Measurements from ENCODE around the gene EDAR.
A peak's percentile ranks its signal among the peaks of the same experiment; 100 is the strongest.

EDAR gene

DNA sequence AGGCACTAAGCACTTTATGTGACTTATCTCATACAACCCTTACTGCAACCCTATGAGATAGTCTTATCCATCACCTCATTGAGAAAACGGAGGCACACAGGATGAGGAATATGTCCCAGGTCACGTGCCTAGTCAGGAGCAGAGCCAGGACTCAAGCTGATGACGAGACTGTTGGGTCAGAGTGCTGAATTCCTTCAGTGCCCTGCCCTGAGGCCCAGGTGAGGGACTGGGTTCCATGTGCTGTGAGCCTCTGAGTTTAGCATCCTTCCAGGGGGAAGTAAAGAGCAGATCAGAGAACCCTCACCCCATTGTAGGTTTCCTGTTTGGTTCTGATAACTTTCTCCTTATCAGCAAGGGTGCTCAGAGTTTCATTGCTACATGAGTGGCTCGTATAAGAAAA lies 11.7 kb upstream of the EDAR start:
- no peak for DNase-seq

DNA sequence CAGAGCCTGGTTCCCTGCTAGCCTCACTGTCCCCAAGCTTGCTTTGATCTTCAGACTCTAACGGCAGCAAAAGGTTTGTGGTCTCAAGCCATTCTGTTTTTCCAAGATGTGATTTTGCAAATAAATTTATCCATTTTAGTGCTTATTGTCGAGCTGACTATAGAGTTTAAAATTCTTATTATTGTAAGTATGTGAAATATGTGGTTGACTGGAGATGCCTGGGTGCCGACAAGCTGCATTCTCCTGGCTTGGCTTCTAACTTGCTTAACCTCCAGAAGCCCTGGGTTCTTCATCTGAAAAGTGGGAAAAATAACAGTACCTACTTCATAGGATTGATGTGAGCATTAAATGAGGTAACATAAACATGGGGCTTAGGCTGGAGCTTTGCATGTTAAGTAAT lies 9.9 kb upstream of the EDAR start:
- DNase-seq, result no peak

DNA sequence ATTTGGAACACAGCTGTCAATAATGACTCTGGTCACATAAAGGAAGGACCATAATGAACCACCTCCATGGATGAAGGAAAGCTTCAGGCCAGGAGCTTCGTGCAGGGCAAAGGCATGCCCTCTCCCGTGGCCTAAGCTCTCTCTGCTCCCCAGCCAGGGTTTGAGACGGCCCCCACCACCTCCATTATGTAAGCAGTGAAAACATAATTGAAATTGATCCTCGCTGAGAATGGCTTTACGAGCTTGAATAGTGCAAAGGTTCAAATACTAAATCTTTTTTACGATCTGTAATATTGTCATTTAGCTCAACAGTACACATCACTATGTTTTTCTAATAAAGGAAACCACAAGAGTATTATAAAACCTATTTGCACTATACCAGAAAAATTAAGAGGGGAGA lies 5.2 kb upstream of the EDAR start:
- DNase-seq, result no peak

DNA sequence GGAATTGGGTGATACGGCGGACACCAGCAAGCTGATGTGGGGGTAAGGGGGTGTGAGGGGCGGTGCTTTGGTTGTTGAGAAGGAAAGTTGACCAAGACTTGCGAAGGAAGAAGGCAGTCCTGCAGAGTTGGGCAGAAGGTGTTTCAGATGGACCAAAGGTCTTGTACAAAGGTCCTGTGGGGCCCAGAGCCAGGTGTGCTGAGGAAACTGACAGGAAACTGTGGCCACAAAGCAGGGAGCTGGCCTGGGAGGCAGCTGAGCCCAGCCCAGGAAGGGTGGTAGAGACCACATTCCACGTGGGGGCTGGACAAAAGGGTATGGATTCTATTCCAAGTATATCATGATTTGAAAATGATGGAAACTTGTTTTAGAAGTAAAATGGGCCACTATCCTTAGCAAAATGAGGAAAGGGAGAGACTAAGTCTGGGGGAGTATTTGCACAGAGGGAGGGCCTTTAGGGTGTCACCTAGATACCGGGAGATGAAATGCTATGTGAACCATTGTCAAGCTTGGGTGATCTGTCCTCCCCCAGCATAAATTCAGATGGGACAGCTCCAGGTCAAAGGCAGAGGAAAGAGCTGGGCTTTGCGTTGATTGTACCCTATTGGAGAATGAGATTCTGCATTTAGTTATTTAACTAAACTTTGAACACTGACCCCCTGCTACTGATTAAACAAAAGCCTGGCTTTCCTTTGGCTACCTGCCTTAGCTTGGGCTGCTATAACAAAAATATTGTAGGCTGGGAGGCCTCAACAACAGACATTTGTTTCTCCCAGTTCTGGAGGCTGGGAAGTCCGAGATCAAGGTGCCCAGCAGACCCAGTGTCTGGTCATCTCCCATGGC lies 4.3 kb upstream of the EDAR start:
- DNase-seq, result no peak

DNA sequence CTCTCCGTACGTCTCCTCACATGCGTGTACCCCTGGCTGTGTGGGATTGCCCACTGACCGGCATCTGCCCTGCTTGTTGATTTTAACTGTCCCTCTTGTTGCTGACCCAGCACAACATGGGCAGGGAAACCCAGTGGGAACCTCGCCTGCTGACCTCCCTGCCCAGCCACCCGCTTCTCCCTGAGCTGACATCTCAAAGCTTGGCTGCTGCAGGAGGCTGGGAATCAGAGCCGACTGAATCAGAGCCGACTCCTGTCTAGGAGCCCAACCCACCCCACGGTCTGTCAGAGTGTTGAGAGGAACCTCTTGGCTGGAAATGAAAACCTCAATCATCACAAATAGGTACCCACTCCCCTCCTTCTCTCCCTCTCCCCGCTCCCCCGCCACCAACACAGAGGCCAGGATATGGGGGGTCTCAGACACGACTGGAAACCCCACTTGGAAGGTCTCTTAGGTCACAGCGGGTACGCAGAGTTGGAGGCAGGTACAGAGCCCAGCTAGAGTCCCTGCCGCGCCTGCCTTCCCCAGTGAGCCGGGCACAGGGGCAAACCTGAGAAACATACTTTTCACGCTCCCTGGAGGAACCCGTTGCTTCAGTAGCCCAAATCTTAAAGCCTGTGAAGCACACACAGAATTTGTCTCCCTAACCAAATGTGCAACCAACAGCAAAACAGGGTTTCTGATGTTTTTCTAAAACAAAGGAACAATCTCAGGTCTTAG lies 784 bp downstream of the EDAR start:
- no peak for DNase-seq

DNA sequence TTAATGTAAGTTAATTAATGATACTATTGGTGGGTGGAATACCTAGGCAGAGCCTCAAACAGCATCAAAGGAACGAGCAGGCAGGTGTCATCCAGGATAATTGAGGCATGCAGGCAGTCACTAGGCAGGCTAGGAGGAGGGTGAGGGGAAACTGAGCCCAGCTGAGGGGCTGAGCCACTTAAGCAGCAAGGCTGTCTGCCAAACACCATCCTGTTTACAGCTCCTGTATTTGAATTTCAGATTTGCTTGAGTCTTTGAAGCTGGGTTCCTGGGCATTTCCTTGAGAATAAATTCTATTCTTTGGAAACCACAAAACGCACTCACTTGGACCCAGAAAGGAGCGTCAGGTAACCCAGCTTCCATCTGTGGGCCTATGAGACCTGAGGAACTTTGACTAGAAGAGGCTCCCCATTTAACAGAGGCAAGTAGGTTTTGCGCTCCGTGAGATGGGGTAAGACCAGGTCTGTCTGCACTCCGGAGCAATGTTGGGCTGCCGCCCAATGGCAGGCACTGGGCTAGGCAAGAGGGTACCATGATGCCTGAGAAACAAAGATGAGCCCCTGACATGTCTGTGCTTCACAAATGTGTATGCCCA lies 2.0 kb downstream of the EDAR start:
- DNase-seq, result no peak

DNA sequence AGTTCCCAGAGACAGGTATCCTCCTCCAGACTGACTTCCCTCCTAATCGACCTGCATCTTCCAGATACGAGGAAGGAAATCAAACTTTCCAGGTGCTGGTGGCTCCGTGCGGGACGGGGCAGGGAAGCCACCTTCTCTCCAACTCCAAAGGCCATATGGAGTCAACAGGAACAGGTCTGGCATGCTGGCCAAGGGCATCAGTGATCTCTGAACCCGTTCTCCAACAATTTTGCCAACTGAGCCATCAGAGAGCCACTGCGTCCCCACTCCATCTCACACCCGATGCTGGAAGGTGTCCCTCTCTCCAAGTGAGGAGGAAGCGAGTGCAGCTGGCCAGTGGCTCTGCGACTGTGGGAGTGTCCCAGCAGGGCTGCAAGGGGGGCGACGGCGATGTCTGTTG lies 5.4 kb downstream of the EDAR start:
- DNase-seq, result no peak

DNA sequence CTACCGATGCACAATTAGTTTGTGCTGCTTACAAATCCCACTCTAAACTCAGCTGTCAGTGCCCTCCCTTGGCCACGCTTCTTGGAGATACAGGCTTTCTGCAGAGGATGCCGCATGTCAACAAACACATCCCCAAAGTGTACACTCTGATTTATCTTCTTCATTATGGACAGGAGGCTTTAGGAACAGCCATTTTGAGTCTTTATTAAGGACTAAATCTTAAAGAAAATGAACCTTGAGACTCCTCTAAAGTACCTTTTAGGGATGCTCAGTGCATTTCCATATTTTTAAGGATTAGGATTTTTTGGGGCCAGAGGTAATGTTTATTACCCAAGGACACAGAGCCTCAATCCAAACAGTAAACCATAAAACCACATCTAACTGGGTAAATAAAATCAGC lies 6.0 kb downstream of the EDAR start:
- no peak for DNase-seq

DNA sequence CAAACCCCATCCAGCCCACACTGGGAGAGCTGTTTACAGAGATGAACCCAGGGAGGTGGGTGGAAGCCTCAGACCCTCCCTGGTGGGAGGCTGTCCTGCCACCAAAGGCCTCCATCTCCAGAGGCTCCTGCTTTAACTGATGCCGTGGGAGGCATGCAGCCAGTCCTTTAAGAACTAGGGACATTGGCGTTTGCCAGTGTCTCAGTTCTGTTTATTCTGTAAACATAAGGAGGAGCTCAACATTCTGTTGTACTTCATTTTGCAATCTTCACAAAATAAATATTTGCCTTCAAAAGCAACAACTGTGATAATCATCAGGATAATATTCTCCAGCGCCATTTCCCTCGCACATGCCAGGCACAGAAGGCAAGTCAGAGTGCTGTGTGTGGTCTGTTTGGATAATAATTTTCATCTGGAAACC lies 6.8 kb downstream of the EDAR start:
- DNase-seq, result peak; percentile 32

DNA sequence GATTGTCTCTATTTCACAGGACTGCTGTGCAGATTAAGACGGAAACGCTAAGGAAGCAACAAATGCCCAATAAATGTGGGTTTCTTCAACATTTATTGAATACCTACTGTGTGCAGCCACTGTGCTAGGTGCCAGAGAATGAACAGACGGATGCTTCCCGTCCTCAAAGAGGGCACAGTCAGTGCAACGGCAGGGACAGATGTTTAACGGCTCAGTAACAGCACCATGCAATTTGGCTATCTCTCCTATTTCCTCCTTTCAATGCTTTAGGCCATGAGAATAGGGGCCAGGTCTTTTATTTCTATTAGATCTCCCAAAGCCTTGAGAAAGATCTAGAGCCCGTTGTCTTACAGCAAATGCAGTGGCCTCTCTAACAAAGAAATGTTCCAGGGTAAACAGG lies 7.2 kb downstream of the EDAR start:
- no peak for DNase-seq

DNA sequence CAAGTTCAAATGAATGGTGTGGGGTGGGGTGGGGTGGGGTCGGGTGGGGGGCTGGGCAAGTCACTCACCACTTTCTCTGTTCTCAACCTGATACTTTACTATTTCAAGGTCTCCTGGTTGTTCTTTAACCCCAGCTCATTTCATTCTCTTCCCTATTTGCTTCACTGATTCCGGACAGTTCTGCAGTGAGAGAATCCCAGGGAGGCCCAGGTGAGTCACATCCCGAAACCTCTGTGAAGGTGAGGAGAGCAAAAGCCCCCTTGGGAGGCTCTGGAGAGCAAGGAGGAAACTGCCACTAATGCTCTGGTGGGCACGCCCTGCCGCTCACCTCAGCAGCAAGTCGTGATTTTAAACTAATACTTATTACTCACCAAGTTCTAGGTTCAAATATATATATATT lies 8.9 kb downstream of the EDAR start:
- DNase-seq, result no peak

DNA sequence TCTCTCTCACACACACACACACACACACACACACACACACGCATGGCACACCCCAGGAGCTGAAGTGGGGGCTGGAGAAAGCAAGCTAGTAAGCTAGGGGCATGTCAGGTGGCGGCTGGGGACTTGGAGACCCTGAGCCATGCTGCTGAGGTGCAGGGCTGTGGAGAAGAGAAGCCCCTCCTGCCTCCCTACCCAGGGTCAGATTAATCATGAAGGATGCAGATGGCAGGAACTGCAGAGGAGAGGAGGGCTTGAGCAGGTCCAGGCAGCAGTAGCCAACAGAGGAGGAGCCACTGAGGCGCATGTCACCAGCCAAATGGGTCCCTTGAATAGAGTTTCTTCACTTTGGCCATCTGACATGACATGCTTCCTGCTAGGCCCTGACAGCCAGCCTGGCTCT lies 9.6 kb downstream of the EDAR start:
- DNase-seq, result no peak

DNA sequence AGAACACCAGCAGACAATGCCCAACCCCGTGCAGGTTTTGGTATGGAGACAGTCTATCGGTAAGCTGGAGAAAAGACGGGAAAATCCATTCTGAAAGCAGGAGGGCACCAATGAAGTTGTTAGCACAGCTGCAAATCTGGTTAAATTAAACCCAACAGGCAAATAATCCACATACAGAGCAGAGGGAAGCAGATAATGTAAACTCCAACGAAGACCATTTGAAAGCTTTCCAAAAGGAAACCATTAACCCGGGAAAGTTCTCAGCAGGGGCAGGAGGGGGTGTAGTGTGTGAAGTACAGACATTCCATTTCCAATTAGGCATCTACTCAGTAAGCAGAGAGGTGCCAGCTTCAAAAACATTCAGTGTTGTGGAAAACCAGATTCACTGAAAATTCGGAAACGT lies 10.3 kb downstream of the EDAR start:
- DNase-seq, result no peak

DNA sequence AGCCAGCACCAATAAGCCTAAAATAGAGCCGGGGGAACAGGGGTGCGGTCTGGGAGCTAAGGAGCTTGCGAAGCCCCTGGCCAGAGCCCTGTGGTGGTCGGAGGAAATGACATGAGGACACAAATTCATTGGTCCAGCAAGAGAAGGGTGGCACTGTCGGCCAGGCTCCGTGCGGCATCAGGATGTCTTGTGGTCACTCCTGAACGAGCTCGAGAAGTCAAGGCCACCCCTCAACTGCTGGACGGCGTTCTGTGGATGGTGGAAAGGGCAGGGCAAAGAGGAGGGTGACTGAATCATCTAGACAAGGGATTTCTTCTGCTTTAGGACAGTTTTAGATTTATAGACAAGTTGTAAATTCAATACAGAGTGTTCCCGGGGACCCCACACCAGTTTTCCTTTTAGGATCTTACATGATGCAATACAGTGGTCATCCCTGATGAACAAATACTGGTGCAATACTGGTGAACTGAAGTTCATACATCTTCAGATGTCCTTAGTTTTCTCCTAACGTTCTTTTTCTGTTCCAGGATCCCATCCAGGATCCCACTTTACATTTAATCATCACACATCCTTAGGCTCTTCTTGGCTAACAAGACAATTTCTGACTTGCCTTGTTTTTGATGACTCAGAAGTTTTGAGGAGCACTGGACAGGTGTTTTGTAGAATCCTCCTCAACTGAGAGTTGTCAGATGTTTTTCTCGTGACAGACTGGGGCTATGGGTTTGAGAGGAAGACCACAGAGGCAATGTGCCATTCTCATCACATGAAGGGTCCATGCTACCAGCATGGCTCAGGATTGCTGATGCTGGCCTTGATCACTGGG lies 13.2 kb downstream of the EDAR start:
- DNase-seq, result no peak

DNA sequence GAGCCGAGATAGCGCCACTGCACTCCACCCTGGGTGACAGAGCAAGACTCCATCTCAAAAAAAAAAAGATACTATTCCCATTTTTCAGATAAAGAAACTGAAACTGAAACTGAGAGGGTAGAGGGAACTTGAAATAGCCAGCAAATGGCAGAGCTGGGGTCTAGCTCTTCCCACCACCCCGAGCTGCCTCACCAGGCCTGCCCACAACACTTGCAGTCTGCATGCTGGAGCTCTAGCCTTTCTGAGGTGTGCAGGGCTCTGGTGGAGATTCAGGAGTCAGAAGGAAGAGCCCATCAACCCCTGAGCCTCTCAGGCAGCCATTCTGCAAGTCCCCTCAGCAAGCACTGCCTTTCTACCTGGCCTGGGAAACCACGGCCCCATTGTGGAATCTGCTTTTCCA lies 14.3 kb downstream of the EDAR start:
- no peak for DNase-seq

DNA sequence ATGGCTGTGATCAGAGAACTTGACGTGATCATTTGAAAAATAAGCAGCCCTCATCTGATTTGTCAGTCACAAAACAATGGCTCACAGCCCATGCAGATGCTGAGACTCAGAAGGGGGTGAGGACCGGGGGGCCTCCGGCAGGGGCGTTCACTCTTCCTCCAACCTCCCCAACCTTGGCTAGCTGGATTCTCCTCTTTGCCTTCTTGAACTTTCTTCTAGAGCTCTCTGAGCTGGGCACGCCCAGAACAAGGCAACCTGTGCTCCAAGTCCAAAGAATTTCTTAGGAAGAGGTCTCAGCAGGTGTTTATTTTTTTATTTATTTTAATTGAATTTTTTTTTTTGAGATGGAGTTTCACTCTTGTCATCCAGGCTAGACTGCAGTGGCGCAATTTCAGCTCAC lies 16.4 kb downstream of the EDAR start:
- no peak for DNase-seq

DNA sequence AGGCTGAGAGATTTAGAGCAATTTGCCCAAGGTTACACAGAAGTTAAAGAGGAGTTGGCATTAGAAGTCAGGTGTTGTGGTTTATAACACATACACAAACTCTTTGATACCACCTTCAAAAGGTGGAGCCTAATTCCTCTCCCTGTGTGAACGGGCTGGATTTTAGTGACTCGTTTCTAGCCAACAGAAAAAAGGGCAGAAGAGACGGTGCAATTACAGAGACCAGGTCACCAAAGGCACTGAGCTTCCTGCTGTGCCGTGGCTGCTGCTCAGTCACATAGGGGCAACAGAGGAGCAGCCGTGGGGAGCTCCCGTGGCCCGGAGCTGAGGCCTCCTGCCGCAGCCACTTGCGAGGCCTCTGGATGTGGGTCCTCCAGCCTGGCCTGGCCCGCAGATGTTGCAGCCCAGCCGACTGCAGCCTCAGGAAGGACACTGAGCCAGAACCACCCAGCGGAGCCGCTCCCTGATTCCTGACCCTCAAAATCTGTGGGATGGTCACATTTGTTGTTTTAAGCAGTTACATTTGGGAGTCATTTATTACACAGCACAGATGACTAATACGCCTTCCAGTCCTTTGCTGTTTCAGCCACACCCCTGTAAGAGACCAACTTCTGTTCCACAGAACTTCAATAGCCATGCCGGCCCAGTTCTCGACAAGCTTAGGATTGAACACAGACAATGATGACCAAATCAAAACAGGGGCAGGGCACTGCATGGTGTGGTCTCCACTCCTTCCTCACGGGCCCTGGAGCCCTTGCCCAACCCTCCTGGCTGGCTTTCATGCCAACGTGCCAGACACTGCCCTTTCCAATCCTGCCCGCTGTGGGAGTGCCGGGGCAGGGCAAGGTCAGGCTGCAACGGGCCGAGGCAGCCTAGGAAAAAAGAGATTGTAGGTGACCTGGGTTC lies 17.1 kb downstream of the EDAR start:
- no peak for DNase-seq

DNA sequence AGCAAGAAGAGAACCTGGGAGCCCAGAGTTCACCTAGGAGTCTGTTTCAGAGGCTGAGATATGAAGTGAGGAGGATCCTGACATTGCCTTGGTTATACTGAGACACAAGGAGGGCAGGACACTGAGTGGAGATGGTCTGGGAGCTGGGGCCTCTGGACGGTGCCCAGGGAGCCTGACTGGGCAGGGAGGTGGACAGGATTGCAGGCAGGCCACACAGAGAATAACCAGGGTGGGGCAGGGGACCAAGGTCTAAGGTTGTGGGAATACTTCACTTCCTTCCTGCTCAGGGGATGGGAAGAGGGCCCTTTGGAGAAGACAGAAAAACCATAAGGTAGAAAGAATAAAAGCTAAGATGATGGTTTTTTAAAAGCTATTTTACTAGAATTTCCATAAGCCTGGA lies 18.7 kb downstream of the EDAR start:
- DNase-seq, result no peak

DNA sequence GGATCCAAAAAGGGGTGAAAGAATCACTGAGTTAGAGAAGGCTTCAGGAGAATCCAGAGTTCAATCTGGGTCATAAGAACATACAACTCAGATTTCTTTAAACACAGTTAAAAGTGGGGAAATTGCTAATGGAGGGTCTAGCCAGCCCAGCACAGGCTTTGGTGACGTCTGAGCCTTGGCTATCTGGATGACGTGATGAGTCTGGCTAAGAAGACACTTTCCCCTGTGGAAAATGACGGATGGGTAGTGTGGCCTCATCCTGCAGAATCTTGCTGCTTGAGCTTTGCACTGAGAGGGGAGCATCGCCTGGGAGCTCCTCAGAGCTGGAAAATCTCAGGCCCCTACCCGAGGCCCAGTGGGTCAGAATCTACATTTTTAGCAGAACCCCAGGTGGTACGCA lies 19.2 kb downstream of the EDAR start:
- no peak for DNase-seq

DNA sequence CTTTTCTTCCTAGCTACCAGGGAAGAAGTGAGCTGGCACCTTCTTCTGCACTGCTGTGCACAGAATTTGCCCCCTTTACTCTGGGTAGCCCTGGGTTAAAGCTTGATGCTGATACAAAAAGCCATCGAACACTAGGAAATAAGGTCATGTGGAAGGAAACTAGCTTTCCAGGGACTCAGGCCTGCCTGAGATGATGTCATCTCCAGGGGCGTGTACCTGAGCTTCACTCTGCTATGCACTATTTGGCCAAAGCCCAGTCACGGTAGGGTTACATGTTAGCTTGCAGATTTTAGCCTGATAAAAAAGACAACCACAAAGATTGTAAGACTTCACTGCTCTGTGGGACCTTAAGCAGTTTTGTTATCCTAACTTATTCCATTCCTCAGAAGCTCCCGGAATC lies 20.4 kb downstream of the EDAR start:
- DNase-seq, result no peak

DNA sequence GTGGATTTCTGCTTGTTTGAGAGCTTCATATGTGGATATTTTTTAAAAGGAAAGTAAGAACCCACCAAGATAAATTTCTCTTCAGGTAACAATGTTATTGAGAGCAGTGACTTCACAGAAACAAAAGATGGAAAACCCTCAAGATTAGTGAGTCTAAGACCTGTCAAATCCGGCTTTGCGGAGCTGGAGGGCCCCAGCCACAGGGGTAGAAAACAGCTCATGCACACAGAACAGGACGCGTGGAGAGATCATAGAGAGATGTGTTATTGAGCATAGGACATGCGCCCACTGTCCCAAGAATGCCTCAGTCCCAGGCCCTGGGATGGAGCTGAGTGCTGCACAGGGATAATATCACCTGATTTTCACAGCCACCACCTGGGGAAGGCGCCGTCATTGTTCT lies 21.3 kb downstream of the EDAR start:
- no peak for DNase-seq
